HG02798 (cell line): ENCODE results near the gene XPO1.
"Not testable (repeated sequence)": the region's sequence is repeated elsewhere in the genome, so short reads cannot be mapped to it uniquely, and the experiment has no call there.

Experiments used
- ATAC-seq: cut with Tn5 transposase; IDR thresholded peaks from one replicate; pipeline ENCODE4 v1.9.1; 2021; ENCODE audit warnings: mild to moderate bottlenecking; ENCODE audit not compliant: unreplicated experiment, poor library complexity

The XPO1 gene, protein sequence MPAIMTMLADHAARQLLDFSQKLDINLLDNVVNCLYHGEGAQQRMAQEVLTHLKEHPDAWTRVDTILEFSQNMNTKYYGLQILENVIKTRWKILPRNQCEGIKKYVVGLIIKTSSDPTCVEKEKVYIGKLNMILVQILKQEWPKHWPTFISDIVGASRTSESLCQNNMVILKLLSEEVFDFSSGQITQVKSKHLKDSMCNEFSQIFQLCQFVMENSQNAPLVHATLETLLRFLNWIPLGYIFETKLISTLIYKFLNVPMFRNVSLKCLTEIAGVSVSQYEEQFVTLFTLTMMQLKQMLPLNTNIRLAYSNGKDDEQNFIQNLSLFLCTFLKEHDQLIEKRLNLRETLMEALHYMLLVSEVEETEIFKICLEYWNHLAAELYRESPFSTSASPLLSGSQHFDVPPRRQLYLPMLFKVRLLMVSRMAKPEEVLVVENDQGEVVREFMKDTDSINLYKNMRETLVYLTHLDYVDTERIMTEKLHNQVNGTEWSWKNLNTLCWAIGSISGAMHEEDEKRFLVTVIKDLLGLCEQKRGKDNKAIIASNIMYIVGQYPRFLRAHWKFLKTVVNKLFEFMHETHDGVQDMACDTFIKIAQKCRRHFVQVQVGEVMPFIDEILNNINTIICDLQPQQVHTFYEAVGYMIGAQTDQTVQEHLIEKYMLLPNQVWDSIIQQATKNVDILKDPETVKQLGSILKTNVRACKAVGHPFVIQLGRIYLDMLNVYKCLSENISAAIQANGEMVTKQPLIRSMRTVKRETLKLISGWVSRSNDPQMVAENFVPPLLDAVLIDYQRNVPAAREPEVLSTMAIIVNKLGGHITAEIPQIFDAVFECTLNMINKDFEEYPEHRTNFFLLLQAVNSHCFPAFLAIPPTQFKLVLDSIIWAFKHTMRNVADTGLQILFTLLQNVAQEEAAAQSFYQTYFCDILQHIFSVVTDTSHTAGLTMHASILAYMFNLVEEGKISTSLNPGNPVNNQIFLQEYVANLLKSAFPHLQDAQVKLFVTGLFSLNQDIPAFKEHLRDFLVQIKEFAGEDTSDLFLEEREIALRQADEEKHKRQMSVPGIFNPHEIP (N-terminal part only)

DNA sequence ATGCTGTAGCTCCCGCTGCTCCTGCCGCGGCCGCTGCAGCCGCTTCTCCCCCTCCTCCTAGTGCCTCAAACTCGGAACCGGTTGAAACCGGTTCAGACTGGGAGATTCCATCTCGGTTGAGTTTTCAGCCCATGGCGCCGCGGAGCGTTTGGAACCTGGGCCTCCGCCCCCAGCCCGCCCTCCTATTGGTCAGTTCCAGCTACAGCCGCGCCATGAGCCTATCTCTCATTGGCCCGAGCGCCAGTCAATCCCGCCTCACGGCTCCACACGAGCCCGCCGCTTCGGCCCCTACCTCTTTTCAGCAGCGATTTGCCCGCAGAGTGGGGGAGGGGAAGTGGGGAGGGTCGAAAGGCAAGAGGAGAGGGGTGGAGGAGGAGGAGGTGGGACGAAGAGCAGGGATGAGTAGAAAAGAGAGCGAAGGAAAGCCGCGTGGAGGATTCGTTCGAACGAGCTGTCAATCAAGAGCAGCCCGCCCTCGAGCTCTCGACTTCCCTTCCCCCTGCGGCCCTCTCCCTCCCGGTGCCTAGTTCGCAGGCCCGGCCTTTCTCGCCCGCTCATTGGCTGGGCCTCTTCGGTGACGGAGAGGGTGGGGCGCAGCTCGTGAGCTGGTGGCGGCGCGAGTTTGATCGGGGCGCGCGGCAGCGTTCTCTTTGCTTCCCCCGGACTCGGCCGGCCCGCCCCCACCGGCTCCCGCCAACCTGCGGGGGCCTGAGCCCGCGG, at the start of gene XPO1:
Gene XPO1, minus strand, starts transcription at position 157 of the 720 bp plus-strand sequence. CDS start 4,459 bp downstream, outside the sequence.
- peak; percentile 87 for ATAC-seq

GRCh38 chr2:61586928-61587327, 48.8 kb upstream of the XPO1 start:
- not testable (repeated sequence) for ATAC-seq

DNA sequence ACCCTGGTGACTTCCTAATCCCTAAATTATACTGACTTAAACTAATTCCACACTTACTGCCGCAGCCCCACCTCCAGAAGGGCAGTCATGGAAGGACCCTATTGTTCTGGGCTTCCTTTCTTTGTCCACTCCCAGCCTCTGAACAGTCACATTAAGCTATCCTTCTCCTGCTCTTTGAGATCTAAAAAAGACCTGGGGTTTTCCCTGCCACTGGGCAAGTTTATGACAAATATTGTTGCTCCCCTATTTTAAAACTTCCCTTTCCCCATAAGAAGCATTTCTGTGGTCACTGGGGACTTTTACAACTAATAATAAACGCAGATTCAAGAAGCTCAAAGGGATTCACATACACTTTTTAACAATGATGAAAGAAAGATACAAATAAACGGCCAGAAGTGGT, 47.2 kb upstream of the XPO1 start:
- ATAC-seq: no peak

DNA sequence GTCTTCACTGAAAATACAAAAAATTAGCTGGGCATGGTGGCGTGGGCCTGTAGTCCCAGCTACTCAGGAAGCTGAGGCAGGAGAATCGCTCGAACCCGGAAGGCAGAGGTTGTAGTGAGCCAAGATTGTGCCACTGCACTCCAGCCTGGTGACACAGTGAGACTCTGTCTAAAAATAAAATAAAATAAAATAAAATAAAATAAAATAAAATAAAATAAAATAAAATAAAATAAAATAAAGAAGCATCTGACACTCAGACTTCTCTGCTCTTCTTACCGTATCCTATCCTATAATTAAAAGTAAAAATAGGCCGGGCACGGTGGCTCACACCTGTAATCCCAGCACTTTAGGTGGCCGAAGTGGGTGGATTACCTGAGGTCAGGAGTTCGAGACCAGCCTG, 46.2 kb upstream of the XPO1 start:
- not testable (repeated sequence) for ATAC-seq

DNA sequence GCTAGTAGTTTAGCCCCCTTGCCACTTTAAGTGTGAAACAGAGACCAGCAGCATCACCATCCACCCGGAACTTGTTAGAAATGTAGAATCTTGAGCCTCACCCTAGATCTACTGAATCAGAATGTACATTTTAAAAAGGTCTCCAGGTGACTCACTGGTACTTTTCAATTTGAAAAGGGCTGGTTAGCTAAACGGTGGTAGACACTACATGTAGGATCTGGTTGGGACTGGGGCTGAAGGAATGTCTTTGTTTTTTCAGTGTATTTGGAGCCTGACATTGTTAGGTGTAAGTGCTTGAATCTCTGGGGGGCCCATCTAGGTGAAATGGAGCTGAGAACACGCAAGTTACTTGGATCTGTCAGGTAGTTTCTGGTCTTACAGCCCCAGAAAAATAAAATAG, 44.0 kb upstream of the XPO1 start:
- no peak for ATAC-seq

- no peak for ATAC-seq
Observed at GRCh38 chr2:61581716-61582115, 43.6 kb upstream of the XPO1 start.

DNA sequence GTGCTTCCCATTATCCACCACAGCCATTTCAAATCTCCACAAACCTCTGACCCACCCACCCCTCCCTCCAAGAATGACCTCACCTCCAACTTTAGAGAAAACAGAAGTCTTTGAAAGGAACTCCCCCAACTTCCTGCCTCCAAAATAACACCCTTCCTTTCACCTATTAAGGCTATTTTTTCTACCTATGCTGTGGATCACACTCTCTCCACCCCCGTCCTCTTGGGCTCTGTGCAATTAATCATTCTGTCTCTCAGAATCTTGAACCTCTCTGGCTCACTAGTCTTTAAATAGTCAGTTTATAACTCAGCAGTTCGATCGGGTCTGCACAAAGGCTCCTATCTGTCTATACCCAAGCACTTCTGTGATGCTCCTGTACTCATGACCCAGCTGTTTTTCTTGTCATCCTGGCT, 37.3 kb upstream of the XPO1 start:
- ATAC-seq: no peak

DNA sequence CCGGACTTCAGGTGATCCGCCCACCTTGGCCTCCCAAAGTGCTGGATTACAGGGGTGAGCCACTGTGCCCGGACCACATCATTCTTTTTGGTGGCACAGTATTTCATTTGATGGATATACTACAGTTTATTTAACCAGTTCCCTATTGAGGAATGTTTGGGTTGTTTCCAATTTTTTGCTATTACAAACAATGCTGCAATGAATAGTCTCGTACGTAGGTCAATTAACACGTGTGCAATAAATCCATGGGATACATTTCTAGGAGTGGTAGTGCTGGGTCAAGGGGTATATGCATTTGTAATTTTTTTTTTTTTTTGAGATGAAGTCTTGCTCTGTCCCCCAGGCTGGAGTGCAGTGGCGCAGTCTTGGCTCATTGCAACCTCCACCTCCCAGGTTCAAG, 28.4 kb upstream of the XPO1 start:
- no peak for ATAC-seq

GRCh38 chr2:61562615-61563014, 24.5 kb upstream of the XPO1 start:
- ATAC-seq: no peak

GRCh38 chr2:61558160-61558559, 20.0 kb upstream of the XPO1 start:
- no peak for ATAC-seq

DNA sequence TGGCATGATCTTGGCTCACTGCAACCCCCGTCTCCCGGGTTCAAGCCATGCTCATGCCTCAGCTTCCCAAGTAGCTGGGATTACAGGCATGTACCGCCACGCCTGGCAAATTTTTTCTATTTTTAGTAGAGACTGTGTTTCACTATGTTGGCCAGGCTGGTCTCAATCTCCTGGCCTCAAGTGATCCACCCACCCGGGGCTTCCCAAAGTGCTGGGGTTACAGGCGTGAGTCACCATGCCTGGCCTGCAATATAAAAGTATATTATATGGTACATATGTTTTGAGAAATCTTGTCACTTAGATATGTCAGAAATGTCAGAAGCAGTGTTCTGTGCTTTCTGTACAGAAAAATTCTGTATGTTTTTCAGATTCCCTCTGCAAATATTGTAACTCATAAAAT, 19.2 kb upstream of the XPO1 start:
- no peak for ATAC-seq

DNA sequence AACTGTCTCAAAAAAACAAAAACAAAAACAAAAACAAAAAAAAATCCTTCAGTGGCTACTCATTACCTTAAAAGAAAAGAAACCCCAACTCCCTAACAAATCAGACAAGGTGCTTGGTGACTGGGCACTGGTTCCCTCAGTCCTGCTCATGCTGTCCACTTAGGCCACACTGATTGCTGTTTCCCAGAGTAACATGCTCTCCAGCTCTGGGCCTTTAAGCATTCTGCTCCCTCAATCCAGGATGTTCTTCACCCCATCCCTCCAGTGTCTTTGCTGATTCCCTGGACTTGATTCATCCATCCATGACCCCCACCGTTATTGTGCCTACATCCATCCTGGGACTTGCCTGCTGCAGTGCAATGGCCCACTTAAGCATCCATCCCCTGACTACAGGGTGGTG, 16.4 kb upstream of the XPO1 start:
- ATAC-seq: no peak

DNA sequence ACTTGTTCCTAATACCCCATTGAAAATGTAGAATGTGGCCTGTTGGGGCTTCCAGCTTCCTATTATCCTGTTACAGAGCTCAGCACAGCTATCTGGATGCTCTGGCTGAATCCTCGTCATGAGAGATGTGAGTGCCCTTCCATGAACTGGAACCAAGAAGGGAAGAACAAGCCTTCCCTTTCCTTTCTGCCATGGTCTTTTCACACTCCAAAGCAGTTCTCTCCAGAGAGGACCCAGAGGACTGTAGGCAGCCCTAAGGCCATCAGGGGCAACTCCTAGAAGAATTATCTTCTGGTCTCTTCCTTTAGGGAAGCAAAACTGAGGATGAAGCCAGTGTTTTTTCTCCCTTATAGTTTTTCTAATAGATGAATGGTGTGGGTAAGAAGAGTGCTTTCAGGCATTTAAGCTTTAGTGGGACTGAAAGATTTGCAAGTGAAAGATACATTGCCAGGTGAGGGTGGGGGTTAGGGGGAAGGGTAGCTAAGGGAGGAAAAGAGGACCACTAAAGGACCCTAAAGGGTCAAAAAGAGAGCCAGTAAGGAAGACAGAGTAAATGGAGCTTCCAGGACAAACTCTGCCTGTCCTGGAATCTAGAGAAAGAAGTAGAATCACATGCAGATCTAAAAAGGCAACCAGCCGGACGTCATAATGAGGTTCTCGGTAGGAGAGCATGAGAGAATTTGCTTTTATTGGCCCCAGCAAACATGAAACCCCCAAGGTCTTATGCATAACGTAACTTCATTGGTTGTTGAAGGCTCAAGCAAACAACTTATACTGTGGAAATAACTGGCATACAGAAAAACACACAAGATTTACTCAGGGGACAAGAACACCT, 12.4 kb upstream of the XPO1 start:
- ATAC-seq: no peak

DNA sequence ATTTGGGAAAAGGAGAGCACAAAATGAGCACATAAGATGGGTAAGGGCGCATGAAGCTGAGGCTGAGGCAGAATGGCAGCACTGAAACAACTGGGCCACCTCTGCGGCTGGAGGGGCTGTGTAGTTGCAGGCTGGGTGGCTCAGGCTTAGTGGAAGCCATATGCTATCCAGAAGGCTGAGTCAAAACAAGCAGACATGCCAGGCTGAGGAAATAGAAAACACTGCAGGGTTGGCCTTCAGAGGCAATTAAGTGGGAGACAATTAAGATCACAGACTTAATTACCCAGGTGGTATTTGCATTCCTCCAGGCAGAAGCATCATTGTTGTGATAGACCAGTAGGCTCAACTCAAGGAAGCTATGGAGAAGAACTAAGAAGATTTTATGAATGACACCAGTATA, 11.4 kb upstream of the XPO1 start:
- ATAC-seq: no peak

GRCh38 chr2:61543062-61543461, 4.9 kb upstream of the XPO1 start:
- ATAC-seq: no peak

DNA sequence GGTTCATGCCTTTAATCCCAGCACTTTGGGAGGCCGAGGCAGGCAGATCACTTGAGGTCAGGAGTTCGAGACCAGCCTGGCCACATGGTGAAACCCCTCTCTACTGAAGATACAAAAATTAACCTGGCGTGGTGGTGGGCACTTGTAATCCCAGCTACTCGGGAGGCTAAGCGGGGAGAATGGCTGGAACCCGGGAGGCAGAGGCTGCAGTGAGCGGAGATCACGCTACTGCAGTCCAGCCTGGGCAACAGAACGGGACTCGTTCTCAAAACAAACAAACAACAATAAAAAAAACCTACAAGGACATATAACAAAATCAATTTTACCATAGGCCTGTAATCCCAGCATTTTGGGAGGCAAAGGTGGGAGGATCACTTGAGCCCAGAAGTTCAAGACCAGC, 2.0 kb upstream of the XPO1 start:
- ATAC-seq: not testable (repeated sequence)

DNA sequence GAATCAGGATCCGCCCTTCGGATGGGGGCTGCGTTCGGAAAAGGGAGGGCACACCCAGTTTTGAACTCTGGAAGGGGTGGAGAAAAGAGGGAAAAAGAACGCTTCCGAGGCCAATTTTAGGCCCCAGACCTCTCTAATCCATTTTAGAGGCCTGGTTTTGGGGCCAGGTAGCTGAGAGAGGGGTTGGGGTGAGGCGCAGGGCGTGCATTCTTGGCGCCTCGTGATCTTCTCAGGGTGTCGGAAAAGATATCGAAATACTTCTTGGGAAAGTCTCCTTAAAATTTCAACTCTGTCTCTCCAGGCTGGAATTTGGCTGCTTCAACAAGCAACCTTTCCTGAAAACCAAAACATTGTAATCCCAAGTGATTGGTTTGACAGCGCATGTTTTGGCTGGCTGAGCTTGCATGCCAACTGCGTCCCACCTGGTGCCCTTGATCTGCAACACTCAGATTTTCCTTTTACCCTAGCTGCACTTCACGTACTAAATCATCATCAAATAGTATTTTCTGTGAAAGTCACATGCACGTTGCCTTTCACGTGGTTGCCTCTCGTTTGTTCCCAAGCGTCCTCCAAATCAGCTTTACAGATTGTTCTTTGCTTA, 864 bp upstream of the XPO1 start:
- no peak for ATAC-seq

DNA sequence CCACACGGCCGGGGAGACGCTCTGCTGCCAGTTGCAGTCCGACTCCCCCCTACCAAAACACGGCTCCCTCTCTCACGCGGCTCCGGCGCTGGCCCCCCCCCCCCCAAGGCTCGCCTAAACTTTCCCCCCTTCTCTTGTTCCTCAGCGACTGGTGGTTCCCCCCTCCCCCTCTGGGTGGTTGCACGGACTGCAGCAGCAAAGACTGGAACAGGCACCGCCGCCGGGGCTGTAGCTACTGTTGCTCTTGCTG, 281 bp downstream of the XPO1 start:
- no peak for ATAC-seq

DNA sequence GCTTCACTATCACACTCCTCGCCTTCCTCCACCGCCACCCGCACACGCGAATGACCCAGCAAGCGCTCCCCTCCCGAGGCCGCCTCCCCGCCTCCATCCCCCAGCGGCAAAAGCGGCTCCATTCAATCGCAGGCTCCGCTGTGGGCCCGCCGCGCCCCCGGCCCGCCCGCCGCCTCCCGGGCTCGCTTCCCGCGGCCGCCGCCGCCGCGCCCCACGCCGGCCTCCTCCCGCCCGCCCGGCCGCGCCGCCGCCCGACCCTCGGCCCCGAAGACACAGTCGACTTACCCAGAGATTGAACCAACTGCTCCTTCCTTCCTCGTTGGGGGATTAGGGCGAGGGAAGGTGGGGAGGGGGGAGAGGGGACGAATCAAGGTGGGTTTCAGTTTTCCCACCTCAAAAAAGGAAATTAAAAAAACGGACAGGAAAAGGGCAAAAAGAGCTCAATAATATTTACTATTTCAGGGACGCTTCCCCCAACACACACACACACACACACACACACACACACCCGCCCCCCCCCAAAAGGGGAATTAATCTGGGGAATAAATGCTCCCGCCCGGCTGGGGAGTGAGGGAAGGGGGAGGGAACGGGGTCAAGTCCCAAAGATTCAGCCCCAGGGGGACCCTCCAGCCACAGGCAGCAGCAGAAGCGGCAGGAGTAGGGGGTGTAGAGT, 743 bp downstream of the XPO1 start:
- no peak for ATAC-seq
